Measurements from ENCODE around the gene GIPC3.

The GIPC3 gene

GRCh38 chr19:3573858-3574637 is 11.2 kb upstream of the GIPC3 start:
- H3K27ac ChIP-seq: peak overlapping the region; percentile 66
- TF ChIP-seq, protein P1, sequence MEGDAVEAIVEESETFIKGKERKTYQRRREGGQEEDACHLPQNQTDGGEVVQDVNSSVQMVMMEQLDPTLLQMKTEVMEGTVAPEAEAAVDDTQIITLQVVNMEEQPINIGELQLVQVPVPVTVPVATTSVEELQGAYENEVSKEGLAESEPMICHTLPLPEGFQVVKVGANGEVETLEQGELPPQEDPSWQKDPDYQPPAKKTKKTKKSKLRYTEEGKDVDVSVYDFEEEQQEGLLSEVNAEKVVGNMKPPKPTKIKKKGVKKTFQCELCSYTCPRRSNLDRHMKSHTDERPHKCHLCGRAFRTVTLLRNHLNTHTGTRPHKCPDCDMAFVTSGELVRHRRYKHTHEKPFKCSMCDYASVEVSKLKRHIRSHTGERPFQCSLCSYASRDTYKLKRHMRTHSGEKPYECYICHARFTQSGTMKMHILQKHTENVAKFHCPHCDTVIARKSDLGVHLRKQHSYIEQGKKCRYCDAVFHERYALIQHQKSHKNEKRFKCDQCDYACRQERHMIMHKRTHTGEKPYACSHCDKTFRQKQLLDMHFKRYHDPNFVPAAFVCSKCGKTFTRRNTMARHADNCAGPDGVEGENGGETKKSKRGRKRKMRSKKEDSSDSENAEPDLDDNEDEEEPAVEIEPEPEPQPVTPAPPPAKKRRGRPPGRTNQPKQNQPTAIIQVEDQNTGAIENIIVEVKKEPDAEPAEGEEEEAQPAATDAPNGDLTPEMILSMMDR (conservative IDR thresholded peaks at IDR 0.05): no peak

DNA sequence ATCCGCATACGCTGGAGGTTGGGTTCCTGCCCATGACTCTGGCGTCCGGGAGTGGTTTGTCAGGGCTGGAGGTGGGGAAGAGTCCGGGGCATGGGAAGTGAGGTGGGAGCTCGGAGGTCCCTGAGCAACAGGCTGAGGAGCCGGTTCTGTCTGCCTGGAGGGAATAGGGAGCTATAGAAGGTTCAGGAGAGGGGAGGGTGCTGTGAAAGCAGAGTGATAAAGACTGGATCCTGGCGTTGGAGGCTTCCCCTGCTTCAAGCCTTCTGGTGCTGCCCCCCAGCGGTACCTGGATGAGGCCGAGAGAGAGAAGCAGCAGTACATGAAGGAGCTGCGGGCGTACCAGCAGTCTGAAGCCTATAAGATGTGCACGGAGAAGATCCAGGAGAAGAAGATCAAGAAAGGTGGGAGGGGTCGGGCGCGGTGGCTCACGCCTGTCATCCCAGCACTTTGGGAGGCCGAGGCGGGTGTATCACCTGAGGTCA is 10.0 kb upstream of the GIPC3 start:
- TF ChIP-seq, protein P1 (conservative IDR thresholded peaks at IDR 0.05): no peak
- H3K27ac ChIP-seq: no peak overlapping the region

- H3K27ac ChIP-seq: no peak overlapping the region
- TF ChIP-seq, protein P1 (conservative IDR thresholded peaks at IDR 0.05): no peak
Observed at GRCh38 chr19:3575949-3576673, 9.2 kb upstream of the GIPC3 start.

DNA sequence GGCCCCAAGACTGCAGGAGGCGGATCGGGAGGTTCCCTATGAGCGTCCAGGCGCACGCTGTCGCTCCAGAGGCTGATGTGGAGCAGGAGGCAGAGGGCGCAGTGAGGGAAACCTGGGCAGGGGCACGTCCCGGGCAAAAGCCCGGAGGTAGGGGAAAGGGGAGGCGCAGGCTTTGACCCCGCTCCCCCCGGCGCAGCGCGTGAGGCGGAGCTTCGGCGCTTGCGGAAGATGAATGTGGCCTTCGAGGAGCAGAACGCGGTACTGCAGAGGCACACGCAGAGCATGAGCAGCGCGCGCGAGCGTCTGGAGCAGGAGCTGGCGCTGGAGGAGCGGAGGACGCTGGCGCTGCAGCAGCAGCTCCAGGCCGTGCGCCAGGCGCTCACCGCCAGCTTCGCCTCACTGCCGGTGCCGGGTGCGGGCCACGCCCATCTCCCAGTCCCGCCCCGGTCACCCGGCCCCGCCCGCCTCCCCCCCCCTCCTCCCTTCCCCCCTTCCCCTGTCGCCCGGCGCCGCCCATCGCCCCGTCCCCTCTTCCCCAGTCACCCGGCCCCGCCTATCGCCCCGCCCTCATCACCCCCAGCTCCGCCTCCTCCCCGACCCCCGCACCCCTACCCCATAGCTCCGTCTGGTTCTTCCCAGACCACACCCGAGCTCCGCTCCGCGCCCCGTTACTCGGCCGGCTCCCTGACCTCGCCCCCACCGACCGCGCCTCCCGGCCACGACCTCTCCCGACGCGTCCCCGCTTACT is 8.4 kb upstream of the GIPC3 start:
- TF ChIP-seq, protein P1 (conservative IDR thresholded peaks at IDR 0.05): no peak
- no peak overlapping the region for H3K27ac ChIP-seq

DNA sequence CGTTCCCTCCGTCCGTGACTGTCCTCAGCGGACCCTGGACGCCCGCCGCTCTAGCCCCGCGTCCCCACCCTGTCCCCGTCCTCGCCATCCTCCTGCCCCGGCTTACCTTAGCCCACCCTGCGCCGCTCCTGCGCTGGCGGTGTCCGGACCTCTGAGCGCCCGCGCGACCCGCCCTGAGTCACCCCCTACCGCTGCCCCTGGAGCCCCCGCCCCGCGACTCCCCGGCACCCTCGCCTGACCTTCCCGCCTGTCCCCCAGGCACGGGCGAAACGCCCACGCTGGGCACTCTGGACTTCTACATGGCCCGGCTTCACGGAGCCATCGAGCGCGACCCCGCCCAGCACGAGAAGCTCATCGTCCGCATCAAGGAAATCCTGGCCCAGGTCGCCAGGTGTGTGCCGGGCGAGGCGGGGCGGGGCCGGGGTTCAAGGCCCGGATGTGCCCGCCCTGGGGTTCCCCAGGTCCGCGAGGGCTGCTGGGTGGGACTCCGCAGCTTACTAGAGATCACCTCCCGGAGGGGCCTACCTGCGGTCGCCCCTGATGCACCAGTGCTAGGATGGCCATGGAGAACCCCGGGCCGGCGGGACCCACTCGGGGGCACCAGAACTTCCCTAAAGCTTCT is 7.4 kb upstream of the GIPC3 start:
- no peak overlapping the region for H3K27ac ChIP-seq
- TF ChIP-seq, protein P1 (conservative IDR thresholded peaks at IDR 0.05): no peak

GRCh38 chr19:3578390-3578789 is 6.9 kb upstream of the GIPC3 start:
- H3K27ac ChIP-seq: no peak overlapping the region
- TF ChIP-seq, protein P1 (conservative IDR thresholded peaks at IDR 0.05): no peak
